BLaER1 (cell line): Measurements from ENCODE around the gene GPX5.

Experiments used
- H3K27ac ChIP-seq: shearing (Covaris generic); formaldehyde crosslinking; 2 replicates; pipeline ENCODE4 v1.8.1; 2022
- H3K27me3 ChIP-seq: shearing (Covaris generic); formaldehyde crosslinking; 2 replicates; pipeline ENCODE4 v1.8.1; 2022
- H3K36me3 ChIP-seq: shearing (Covaris generic); formaldehyde crosslinking; 2 replicates; pipeline ENCODE4 v1.8.1; 2022
- H3K4me1 ChIP-seq: shearing (Covaris generic); formaldehyde crosslinking; 2 replicates; pipeline ENCODE4 v1.8.1; 2022
- H3K4me2 ChIP-seq: shearing (Covaris generic); formaldehyde crosslinking; 2 replicates; pipeline ENCODE4 v1.8.1; 2022
- H3K4me3 ChIP-seq: shearing (Covaris generic); formaldehyde crosslinking; 2 replicates; pipeline ENCODE4 v1.8.1; 2022
- H3K9ac ChIP-seq: shearing (Covaris generic); formaldehyde crosslinking; 2 replicates; pipeline ENCODE4 v1.8.1; 2022
- H3K9me3 ChIP-seq: shearing (Covaris generic); formaldehyde crosslinking; 2 replicates; pipeline ENCODE4 v1.8.1; 2022
- H4K20me1 ChIP-seq: shearing (Covaris generic); formaldehyde crosslinking; 2 replicates; pipeline ENCODE4 v1.8.1; 2022
- Cebpa-rat ChIP-seq: shearing (Covaris generic); IDR thresholded peaks from 2 replicates; pipeline ENCODE4 v1.8.1; 2022

GPX5 gene

GRCh38 chr6:28525496-28526039 lies at the start of gene GPX5:
GPX5 (plus strand) TSS chr6:28525881; CDS start chr6:28526014, 133 bp downstream.
- H3K27me3 ChIP-seq: no peaks in the 10 kb centered on the region
- H3K9me3 ChIP-seq: no peaks in the 10 kb centered on the region
- H4K20me1 ChIP-seq: no peaks in the 10 kb centered on the region
- no peaks in the 10 kb centered on the region for H3K36me3 ChIP-seq
- H3K4me2 ChIP-seq: no peak within 1 kb of the TSS; the same call in 1 of the 2 replicates
- H3K9ac ChIP-seq: no peak within 1 kb of the TSS
- H3K4me1 ChIP-seq: peaks cover 9% of the 10 kb centered on the region
- no peak for TF ChIP-seq Cebpa-rat
- H3K4me3 ChIP-seq: no peak within 1 kb of the TSS
- no peak within 1 kb of the TSS for H3K27ac ChIP-seq

DNA sequence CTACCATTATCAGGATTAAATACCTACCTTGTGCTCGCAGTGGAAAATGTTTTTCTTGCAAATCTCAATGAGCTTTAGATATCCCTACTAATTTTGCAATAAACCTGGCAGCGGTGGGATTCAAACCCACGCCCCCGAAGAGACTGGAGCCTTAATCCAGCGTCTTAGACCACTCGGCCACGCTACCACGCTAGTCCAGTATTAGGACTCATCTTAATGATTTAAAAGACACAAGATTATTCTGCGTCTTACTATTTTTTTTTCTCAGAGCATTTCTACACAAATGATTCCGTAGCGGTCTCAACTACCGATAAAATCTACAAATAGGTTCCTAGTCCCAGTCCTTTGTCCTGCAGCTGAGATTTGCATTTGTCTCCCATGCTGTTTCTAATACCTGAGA lies 47.2 kb upstream of the GPX5 start:
- Histone ChIP-seq H3K4me2 (no peak overlapping the region), H3K27me3 (no peaks in the 10 kb centered on the region), H3K36me3 (no peaks in the 10 kb centered on the region), H3K4me1 (no peaks in the 10 kb centered on the region), H3K9ac (no peak overlapping the region), H4K20me1 (no peaks in the 10 kb centered on the region), H3K9me3 (no peaks in the 10 kb centered on the region), H3K4me3 (no peak overlapping the region), H3K27ac (no peak overlapping the region)
- TF ChIP-seq Cebpa-rat: no peak

DNA sequence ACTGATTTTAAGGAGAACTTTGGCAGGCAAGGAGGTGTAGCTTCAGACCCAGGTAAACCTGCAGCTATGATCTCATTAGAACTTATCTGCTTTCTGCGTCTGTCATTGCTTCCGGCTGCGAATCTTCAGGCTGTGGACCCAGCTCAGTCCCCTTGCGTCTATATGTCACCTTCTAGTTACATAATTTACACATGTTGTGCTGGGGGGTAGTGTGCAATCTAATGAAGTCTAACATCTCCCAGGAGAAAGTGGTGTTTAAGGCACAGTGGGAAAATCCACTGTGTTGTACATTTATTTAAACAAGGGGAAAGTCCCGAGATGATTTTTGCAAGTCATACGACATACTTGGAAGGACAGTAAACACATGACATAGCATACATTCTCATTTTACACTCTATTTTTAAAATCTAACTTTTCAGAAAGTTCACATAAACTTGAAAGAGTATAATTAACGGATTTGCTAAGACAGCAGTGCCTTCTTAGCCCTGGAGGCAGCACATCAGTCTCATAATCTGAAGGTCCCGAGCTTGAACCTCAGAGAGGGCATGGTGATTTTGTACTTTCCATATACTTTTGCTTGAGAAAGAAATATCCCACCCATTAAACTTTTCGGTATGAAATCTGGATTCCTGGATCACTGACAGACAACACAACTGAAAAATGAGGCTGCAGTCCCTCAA lies 45.3 kb upstream of the GPX5 start:
- no peaks in the 10 kb centered on the region for H3K27me3 ChIP-seq
- no peaks in the 10 kb centered on the region for H3K4me1 ChIP-seq
- no peaks in the 10 kb centered on the region for H3K9me3 ChIP-seq
- H3K9ac ChIP-seq: no peak overlapping the region
- H3K4me3 ChIP-seq: no peak overlapping the region
- TF ChIP-seq Cebpa-rat: no peak
- no peaks in the 10 kb centered on the region for H3K36me3 ChIP-seq
- no peak overlapping the region for H3K4me2 ChIP-seq
- H3K27ac ChIP-seq: no peak overlapping the region
- H4K20me1 ChIP-seq: no peaks in the 10 kb centered on the region

- no peak overlapping the region for H3K4me2 ChIP-seq
- no peak overlapping the region for H3K9ac ChIP-seq
- TF ChIP-seq Cebpa-rat: no peak
- no peak overlapping the region for H3K4me3 ChIP-seq
- H4K20me1 ChIP-seq: no peaks in the 10 kb centered on the region
- H3K27ac ChIP-seq: no peak overlapping the region
- peaks cover 20% of the 10 kb centered on the region for H3K27me3 ChIP-seq
- H3K36me3 ChIP-seq: no peaks in the 10 kb centered on the region
- H3K4me1 ChIP-seq: peaks cover 19% of the 10 kb centered on the region
- no peaks in the 10 kb centered on the region for H3K9me3 ChIP-seq
Measured at GRCh38 chr6:28485482-28485881, 40.2 kb upstream of the GPX5 start.

- peaks cover 24% of the 10 kb centered on the region for H3K27me3 ChIP-seq
- no peaks in the 10 kb centered on the region for H3K36me3 ChIP-seq
- peaks cover 30% of the 10 kb centered on the region for H3K4me1 ChIP-seq
- TF ChIP-seq Cebpa-rat: no peak
- no peak overlapping the region for H3K27ac ChIP-seq
- H4K20me1 ChIP-seq: no peaks in the 10 kb centered on the region
- no peak overlapping the region for H3K4me3 ChIP-seq
- no peak overlapping the region for H3K9ac ChIP-seq
- no peak overlapping the region for H3K4me2 ChIP-seq
- no peaks in the 10 kb centered on the region for H3K9me3 ChIP-seq
Measured at GRCh38 chr6:28486533-28486932, 39.1 kb upstream of the GPX5 start.

GRCh38 chr6:28486988-28487742 lies 38.5 kb upstream of the GPX5 start:
- Histone ChIP-seq H3K4me2 (no peak overlapping the region), H3K27me3 (peaks cover 24% of the 10 kb centered on the region), H4K20me1 (no peaks in the 10 kb centered on the region), H3K36me3 (no peaks in the 10 kb centered on the region), H3K27ac (no peak overlapping the region), H3K4me3 (no peak overlapping the region), H3K9ac (no peak overlapping the region), H3K9me3 (no peaks in the 10 kb centered on the region), H3K4me1 (peaks cover 36% of the 10 kb centered on the region)
- no peak for TF ChIP-seq Cebpa-rat

- Histone ChIP-seq H3K9me3 (no peaks in the 10 kb centered on the region), H3K36me3 (no peaks in the 10 kb centered on the region), H3K4me2 (peak overlapping the region; percentile 85), H3K4me1 (peaks cover 44% of the 10 kb centered on the region), H3K27me3 (peaks cover 24% of the 10 kb centered on the region), H3K27ac (no peak overlapping the region), H4K20me1 (no peaks in the 10 kb centered on the region), H3K4me3 (peak overlapping the region; percentile 62; the same call in 1 of the 2 replicates), H3K9ac (0 out of 2 replicates have a peak overlapping the region, but pooled peaks have one; percentile 61)
- no peak for TF ChIP-seq Cebpa-rat
Measured at GRCh38 chr6:28488916-28489365, 36.7 kb upstream of the GPX5 start.

DNA sequence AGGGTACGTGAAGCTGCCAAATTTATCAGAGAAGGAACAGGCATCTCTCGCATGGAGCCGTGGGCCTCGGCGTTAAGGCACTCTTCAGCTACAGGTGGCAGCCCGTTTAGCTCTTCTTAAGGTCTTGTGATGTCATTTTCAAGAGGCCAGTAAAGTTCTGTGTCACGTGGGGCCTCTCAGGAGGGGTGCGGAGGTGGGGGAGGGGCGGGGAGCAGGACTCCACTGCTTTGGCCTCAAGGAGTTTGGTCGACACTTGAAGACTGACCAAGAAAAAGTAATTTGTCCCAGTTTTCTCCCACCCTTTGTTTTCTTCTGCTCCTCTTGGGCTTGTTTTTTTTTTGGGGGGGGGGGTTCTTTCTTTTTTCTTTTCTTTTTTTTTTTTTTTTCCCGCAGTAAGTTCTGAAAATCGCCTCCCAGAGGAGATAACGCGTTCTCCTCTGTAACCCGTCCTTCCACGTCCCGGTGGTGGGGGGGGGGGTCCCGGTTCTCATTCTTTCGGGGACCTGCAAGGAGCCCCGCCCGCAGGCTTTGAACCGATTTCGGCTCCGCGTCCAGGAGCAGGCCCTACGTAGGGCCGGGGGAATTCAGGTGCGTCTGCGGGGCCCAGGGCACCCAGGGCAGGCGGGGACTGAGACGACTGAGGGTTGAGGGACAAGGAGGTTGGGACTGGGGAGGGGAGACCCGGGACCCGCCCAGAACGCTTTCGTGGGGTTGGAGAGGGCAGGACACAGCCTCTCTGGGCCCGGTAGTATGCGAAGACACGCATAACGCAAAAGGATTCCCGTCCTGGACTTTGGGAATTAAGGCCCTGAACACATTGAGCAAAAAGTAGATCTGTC lies 36.1 kb upstream of the GPX5 start:
- peak overlapping the region; percentile 85 for H3K4me2 ChIP-seq
- H3K27me3 ChIP-seq: peaks cover 24% of the 10 kb centered on the region
- no peak overlapping the region for H3K27ac ChIP-seq
- TF ChIP-seq Cebpa-rat: no peak
- no peaks in the 10 kb centered on the region for H3K9me3 ChIP-seq
- peak overlapping the region; percentile 61; the same call in 1 of the 2 replicates for H3K9ac ChIP-seq
- H4K20me1 ChIP-seq: no peaks in the 10 kb centered on the region
- H3K4me1 ChIP-seq: peaks cover 44% of the 10 kb centered on the region
- peak overlapping the region; percentile 62 for H3K4me3 ChIP-seq
- H3K36me3 ChIP-seq: no peaks in the 10 kb centered on the region

DNA sequence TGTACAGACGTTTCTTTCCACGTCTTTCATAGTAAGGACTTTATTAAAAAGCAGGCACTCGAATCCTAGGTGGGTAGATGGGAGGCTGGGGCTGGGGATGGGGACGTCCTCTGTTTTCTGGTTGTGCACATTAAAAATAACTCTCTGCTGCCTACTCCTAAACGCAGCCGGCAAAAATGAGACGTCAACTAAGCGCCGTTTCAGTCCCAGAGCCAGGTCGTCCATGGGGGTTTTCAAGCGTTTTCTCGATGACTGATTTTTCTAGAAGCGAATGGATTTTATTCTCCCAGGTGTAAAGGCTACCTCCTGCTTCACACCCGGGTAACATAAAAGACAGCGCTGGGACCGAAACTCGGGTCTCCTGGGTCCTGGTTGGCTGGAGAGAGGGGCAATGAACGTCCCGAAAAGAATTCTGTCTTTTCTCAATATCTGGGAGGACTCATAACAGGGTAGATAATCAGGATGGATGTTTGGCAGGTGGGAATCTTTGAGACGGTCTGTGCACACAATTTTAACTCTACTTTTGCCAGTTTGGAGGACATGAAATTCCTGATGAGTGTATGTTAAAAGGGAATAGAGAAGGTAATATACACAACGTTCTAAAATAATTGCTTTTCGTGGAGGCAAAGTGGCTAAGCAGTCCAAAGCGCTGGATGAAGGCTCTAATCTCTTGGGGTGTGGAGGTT lies 35.3 kb upstream of the GPX5 start:
- Histone ChIP-seq H3K9ac (peak overlapping the region; percentile 61; the same call in 1 of the 2 replicates), H3K9me3 (no peaks in the 10 kb centered on the region), H4K20me1 (no peaks in the 10 kb centered on the region), H3K27me3 (peaks cover 24% of the 10 kb centered on the region), H3K27ac (no peak overlapping the region), H3K36me3 (no peaks in the 10 kb centered on the region), H3K4me2 (peak overlapping the region; percentile 85), H3K4me1 (peaks cover 44% of the 10 kb centered on the region), H3K4me3 (peak overlapping the region; percentile 62)
- TF ChIP-seq Cebpa-rat: no peak
